NCI-H446 (cell line): ENCODE results near the gene SNX27.

ENCODE experiments used
- DNase-seq, 2 experiments: peaks; one replicate each; lab custom pipeline; 2025; lab: John Stamatoyannopoulos, UW

Gene SNX27

GRCh38 chr1:151611832-151612500 lies at the start of gene SNX27:
Gene SNX27 (plus strand): TSS chr1:151612050. CDS start chr1:151612202, 152 bp downstream.
- DNase-seq, result peak; percentile 95 to 96

GRCh38 chr1:151562661-151563060 lies 49.2 kb upstream of the SNX27 start:
- no peak for DNase-seq

GRCh38 chr1:151563376-151563775 lies 48.5 kb upstream of the SNX27 start:
- no peak for DNase-seq

- DNase-seq, result no peak
Observed at GRCh38 chr1:151565502-151566189, 46.2 kb upstream of the SNX27 start.

- DNase-seq, result no peak
Observed at GRCh38 chr1:151568626-151569088, 43.2 kb upstream of the SNX27 start.

- no peak for DNase-seq
Observed at GRCh38 chr1:151570819-151571218, 41.0 kb upstream of the SNX27 start.

- no peak for DNase-seq
Observed at GRCh38 chr1:151574575-151575529, 37.0 kb upstream of the SNX27 start.

- no peak for DNase-seq
Observed at GRCh38 chr1:151577173-151577572, 34.7 kb upstream of the SNX27 start.

- no peak for DNase-seq
Observed at GRCh38 chr1:151578941-151579340, 32.9 kb upstream of the SNX27 start.

GRCh38 chr1:151579436-151580225 lies 32.2 kb upstream of the SNX27 start:
- no peak for DNase-seq

GRCh38 chr1:151581451-151581850 lies 30.4 kb upstream of the SNX27 start:
- no peak for DNase-seq

- DNase-seq, result no peak
Observed at GRCh38 chr1:151581921-151582320, 29.9 kb upstream of the SNX27 start.

GRCh38 chr1:151583796-151584195 lies 28.1 kb upstream of the SNX27 start:
- DNase-seq, result peak in 1 of 2 experiments; percentile 33

GRCh38 chr1:151584278-151584677 lies 27.6 kb upstream of the SNX27 start:
- peak in 1 of 2 experiments; percentile 33 for DNase-seq

GRCh38 chr1:151584780-151585179 lies 27.1 kb upstream of the SNX27 start:
- no peak for DNase-seq

- DNase-seq, result no peak
Observed at GRCh38 chr1:151585622-151586021, 26.2 kb upstream of the SNX27 start.

- no peak for DNase-seq
Observed at GRCh38 chr1:151590961-151591360, 20.9 kb upstream of the SNX27 start.

- no peak for DNase-seq
Observed at GRCh38 chr1:151593730-151594129, 18.1 kb upstream of the SNX27 start.

GRCh38 chr1:151594143-151594625 lies 17.7 kb upstream of the SNX27 start:
- DNase-seq, result peak in 1 of 2 experiments; percentile 54

- DNase-seq, result no peak
Observed at GRCh38 chr1:151596166-151596953, 15.5 kb upstream of the SNX27 start.
